NCI-H226 (cell line): ENCODE measurements around the gene CUX1.
"Not testable (repeated sequence)": the region's sequence is repeated elsewhere in the genome, so short reads cannot be mapped to it uniquely, and the experiment has no call there.

ENCODE experiments used
- DNase-seq: peaks from one replicate; pipeline ENCODE4 v3.0.0-alpha.2; 2015

The CUX1 gene

DNA sequence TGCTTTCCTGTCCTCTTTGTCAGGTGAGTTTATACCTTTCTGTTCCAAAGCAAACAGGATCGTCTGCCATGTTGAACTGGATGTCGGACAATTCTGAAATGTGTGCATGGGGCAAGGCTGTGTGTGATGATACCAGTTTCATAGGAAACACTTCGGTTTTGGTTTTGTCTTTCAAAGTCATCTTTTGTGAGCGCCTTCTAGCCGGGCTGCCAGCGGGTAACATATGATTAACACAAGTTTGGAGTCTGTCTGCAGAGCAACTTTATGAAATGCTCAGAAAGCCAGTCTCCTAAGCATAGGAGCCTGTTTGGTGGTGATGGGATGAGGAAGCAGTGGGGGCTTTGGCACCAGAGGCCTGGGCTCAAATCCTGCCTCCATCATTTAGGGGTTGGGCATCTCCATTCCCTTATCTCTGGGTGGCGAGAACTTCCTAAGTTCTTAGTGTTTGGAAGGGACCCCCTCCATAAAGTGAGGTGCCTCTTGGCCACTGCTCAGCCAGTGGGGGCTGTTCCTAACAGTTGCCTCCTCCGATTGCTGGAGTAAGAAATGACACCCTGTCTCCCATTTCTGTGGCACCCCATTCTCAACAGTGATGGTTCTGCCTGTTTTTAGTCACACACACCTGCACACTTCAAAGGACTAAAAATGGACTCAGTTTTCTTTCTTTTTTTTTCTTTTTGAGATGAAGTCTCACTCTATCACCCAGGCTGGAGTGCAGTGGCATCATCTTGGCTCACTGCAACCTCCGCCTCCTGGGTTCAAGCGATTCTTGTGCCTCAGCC, 36.8 kb downstream of the CUX1 start:
- no peak for DNase-seq

DNA sequence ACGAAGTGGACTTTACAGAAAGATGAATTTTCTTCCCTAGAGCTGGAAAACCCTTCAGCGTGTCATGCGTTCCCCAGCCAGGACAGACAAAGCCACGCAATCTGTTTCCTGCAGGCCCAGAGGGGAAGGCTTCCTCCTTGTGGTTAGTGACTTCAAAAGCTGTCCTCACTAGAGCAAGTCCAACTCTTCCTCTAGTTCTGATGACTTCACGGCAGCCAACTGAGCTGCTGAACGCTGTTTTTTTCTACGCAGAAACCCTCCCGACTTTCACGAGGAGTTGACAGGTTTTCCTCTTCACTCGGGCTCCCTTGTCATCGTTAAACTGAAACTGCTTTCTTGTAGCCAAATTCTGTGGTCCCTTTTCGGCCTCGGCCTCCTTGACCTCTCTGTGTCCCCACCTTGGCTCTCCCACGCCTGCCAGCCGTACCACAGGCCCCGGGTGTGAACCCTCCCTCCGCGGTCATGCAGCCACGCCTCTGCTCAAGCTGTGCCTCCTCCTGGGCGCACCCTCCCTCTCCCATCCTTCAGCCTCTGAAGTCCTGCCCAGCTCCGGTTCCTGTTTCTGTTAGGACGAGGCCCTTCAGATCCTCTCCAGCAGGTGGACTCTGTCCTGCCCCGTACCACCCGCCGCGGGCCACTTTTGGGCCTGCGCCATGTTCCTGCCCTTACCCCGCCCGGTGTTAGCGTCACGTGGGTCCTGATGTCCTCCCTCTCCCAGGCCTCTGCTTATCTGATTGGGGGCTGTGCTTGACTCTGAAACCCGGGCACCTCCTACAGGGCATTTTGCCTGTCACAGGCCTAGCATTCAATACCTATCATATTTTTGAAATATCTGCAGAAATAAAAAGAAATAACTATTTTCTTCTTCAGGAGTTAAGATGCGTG, 39.3 kb downstream of the CUX1 start:
- peak; percentile 98 for DNase-seq

DNA sequence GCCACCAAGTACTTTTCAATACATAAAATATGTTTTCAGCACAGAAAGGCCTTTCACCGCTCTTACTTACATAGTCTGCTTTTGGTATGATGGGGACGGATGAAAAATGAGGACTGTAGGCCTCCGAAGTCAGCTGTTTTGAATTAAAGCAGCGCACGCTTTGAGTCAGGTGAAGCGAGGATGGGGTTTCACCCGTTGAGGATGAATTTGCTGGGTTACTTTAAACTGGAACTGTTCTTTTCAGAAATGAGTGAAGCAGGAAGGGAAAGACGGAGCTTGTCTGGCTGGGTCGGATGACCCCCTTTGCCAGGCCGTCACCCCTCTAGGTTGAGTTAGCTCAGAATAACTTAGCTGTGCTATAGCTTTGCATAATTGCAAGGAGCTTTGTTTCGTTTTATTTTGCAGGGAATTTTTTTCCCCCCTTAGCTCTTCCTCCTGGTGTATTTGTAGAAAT, 40.0 kb downstream of the CUX1 start:
- no peak for DNase-seq

DNA sequence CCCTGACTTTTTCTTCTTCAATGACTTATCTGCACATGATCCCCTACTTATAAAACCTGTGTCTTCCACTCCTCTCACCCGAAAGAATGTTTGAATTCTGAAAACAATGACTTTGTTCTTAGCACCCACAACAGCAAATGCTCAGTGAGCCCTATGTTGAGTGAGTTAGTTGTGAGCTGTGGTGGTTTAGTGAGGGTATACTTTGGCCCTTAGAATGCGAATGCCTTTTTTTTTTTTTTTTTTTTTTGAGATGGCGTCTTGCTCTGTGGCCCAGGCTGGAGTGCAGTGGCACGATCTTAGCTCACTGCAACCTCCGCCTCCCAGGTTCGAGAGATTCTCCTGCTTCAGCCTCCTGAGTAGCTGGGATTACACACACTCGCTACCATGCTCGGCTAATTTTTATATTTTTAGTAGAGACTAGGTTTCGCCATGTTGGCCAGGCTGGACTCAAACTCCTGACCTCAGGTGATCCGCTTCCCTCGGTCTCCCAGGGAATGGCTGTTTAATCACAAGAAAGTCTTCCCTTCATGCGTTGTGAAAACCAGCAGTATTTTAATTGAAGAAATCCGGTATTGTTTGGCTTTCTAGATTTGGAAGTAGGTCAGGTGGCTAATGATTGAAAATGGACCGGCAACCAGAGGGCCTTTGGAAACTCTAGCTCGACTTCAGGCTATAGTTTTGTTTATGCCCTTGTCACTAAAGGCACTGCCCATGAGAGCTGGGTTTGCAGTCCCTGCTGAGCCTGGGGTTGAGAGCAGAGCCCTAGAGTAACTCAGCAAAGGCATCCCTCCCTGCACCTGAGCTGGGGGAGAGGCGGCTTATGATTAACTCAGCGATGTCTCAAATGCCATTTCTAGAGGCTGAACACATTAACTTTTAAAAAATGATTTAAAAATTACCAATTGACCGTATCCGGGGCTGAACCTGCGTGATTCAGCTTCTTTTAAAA, 41.3 kb downstream of the CUX1 start:
- no peak for DNase-seq

DNA sequence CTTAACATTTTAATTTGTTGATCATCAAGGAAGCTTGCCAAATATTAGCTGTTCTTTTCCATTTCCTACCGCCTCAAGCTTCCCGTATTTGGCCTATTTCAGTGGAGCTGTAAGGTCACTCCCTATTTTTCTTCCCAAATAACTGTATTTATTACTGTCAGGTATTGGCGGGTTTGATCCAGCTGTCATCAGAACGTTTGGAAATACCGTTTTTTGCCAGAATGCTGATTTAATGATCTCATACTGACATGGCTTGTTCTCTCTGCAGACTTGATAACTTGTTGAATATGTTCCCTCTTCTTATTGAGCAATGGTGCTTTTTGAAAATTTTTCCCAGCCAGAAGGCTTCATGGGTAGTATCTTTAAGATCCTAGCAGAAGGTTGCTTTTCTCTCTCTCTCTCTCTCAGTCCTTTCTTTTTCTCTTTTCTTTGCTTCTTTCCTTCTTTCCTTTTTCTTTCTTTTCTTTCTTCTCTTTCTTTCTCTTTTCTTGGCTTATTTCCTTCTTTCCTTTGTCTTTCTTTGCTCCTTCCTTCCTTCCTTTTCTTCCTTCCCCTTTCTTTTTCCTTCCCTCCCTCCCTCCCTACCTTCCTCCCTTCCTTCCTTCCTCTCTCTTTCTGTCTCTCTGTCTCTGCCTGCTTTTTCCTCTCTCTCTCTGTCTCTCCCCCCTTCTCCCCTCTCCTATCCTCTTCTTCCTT, 42.1 kb downstream of the CUX1 start:
- DNase-seq, result no peak

DNA sequence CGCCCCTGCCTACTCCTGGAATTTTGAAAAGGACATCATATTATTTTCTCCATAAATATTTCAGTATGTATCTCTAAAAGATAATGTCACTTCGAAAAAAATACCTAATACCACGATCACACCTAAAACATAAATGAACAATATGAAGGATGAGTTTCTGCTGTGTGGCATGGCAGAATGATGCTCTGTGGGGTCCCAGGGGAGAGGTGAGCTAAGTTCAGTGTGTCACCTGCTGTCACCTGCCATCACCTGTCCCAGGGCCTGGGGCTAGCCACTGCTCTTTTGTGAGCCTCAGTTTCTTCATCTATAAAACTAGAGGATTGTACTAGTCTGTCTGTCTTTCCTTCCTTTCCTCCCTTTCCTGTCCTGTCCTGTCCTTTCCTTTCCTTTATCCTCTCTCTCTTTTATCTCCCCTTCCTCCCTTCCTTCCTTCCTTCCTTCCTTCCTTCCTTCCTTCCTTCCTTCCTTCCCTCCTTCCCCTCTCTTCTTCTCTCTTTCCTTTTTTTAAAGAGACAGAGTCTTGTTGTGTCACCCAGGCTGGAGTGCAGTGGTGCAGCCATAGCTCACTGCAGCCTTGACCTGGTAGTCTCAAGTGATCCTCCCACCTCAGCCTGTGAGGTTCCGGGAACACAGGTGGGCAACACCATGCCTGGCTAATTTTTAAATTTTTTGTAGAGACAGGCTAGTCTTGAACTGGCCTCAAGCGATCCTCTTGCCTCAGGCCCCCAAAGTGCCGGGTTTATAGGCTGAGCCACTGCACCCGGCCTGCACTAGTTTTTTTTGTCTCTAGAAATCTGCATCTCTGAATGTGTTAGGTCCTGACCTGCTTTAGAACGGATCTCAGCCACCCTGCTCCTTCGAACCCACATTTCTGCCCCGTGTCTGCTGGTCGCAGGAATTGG, 43.1 kb downstream of the CUX1 start:
- DNase-seq, result no peak

DNA sequence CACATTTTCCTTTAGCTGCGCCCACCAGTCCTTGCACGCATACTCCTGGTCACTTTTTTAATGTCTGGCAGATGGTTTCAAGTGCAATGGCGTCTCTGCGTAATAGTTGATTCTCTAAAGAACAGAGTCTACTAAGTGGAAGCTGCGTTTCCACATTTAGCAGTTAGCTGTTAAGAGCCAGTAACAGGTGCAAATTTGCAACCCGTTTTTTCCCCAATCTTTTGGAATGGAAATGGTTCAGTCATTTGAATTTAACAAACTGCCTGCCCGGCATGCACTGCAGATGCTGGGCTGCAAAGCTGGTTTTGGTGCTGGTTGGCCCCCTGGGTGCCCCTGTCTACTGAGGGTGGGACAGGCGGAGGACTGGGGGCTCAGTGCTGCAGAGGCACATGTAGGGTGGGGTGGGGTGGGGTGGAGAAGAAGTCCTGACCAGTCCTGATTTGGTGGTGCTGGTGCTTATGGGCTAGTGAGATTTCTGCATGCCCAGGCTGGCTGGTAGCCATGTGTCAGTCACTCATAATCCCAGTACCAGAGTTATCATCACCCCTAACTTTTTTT, 43.9 kb downstream of the CUX1 start:
- no peak for DNase-seq

DNA sequence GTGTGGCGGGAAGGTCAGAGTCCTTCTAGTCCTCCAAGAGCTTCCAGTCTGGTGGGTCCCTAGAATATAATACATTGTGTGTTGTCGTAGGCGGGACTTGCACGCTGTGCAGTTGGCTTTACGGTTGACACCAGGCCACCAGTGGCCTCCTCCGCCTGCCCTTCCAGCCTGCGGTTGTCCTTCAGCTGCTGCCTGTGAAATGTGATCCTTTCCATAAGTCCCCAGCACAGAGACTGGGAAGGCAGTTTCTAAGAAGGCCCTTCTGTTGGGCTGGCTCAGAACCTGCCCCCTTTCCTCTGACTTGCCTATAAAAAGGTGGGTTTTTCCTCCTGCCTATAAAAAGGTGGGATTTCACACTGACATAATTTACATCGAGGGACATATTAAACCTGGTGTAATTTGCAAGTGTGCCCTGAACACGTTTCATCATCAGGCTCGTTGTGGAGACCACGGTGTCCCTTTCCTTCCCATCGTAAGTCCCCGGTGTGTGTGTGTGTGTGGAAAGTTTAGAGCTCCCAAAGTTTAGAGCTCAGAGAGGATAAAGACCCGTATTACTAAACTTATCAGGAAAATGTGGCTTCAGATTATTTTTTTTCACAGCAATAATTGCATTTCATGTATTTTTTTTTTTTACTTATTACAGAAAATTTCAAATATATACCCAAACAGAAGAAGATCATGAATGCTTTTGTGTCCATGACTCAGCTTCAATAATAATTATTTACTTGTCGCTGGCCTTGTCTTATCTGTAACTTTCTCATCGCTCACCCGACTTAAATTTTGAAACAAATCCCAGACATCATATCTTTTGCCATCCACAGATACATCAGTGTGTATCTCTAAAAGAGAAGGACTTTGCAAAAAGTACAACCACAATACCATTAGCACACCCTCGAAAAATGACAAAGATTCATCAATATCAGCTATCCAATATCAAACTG, 45.1 kb downstream of the CUX1 start:
- DNase-seq, result no peak

DNA sequence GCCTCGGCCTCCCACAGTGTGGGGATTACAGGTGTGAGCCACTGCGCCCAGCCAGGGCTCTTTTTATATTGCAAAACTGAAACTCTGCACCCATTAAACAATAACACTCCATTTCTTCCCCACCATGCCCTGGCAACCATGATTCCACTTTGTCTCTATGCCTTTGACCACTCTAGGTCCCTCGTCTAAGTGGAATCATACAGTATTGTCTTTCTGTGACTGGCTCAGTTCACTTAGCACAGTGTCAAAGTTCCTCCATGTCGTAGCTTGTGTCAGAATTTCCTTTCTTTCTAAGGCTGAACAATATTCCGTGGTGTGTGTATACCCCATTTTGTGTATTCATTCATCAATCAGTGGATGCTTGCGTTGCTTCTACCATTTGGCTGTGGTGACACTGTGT, 46.2 kb downstream of the CUX1 start:
- DNase-seq, result no peak

DNA sequence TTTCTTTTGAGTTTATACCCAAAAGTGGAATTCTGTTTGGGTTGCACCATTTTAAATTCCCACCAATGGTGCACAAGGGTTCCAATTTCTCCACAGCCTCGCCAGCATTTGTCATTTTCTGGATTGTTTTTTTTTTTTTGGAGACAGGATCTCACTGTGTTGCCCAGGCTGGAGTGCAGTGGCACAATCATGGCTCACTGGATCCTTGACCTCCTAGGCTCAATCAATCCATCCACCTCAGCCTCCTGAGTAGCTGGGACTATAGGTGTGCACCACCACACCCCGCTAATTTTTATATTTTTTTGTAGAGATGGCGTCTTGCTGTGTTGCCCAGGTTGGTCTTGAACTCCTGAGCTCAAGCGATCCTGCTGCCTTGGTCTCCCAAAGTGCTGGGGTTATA, 46.6 kb downstream of the CUX1 start:
- no peak for DNase-seq

DNA sequence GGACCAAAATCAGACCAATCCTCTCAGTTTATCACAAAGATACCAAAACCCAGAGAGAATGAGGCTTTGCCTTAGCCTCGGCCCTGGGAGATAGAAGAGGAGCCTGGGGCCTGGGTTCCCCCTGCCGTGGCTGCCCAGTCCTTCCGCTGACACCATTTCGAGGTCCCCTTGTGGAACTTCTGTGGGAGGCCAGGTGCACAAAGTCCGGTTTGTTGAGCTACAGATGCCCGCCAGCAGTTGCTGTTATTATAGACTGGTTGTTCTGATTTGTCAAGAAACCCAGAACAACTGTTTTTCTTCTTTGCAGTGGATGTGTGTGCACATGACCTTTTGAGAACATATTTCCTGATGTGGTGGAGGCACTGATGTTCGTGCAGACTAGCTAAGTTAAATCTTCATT, 47.6 kb downstream of the CUX1 start:
- no peak for DNase-seq

DNA sequence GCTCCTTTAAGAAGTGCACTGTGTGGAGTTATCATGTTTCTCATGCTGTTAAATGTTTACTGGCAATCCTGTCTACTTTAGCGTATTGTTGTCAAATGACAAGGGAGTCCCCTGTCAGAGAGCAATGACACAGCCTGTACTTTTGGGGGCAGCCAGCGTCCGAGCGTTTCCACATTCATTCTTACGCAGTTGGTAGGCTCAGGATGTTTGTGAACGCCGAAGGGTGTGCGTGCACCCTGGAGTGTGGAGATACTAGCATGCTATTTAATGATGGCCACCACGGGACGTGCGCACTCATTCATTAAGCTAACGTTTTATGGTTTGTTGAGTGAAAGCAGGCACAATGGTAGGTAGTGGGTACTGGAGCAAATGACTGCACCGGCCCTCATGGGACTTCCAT, 48.0 kb downstream of the CUX1 start:
- DNase-seq, result no peak

DNA sequence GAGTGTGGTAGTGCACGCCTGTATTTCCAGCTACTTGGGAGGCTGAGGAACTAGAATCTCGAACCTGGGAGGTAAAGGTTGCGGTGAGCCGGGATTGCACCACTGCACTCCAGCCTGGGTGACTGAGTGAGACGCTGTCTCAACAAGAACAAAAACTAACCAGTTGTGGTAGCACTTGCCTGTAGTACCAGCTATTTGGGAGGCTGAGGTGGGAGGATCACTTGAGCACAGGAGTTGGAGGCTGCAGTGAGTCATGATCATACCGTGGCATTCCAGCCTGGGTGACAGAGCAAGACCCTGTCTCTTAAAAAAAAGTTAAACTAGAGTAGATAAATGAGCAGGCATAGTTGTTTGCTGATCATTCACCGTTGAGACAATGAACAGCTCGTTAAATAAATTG, 48.9 kb downstream of the CUX1 start:
- no peak for DNase-seq

DNA sequence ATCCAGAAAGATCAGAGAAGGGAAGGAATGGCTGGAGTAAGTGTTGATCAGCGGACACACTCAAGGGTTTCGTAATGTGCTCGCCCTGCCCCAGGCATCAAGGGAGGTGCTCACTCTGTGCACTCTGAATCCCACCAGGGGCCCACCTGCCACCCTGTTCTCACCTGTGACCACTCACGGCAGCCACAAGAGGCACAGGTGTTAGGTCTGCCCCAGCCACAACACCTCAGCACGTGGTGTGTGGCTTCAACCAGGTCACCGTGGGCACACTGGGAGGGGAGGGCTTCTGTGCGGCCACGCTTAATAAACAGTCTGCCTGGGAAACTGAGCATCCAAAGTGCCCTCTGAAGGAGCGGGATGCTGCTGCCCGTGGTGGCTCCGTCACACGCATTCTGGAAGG, 49.8 kb downstream of the CUX1 start:
- DNase-seq, result no peak

DNA sequence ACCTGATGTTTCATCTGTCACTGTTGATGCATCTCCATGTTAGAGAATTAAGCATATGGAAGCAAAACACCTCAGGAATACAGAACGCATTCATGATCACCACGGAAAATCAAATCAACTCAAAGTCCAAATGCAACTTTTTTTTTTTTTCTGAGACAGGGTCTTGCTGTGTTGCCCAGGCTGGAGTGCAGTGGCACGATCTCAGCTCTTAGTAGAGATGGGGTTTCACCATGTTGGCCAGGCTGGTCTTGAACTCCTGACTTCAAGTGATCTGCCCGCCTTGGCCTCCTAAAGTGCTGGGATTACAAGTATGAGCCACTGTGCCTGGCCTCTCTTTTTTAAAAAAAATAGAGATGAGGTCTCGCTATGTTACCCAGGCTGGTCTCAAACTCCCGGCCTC, 50.3 kb downstream of the CUX1 start:
- DNase-seq, result not testable (repeated sequence)

DNA sequence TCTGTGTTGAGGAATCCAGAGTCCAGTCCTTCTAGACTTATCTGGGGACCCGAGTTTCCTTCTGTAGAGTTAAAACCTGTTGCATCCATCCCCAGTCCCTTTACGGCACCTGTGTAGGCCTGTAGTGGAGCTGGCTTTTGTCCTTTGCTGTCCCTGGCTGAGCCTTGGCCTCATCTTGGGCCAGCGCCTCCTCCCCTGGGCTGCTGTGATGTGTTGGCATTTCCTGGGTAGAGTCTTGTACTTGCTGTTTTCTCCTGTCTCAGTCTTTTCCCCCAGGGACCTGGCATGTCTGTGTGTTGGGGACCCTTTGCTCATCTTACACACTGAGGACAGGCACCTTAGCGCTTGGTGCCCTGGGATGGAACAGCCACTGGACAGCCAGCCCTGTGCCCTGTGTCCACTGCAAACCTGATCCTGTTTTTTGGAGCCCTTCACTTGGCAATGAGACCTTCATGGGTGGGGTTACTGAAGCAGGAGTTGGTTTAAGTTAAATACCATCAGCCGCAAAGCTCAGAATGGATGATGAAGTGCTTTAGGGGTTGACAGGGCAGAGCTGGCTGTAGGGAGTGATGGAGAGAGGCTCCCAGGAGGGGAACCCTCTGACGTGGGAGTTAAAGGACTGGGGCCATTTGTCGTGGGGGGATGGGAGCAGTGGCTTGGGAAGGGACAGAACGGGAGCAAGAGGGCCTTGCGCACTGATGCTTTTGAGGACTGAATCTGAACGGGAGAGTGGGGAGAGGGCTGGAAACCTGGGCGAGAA, 50.9 kb downstream of the CUX1 start:
- DNase-seq, result no peak

DNA sequence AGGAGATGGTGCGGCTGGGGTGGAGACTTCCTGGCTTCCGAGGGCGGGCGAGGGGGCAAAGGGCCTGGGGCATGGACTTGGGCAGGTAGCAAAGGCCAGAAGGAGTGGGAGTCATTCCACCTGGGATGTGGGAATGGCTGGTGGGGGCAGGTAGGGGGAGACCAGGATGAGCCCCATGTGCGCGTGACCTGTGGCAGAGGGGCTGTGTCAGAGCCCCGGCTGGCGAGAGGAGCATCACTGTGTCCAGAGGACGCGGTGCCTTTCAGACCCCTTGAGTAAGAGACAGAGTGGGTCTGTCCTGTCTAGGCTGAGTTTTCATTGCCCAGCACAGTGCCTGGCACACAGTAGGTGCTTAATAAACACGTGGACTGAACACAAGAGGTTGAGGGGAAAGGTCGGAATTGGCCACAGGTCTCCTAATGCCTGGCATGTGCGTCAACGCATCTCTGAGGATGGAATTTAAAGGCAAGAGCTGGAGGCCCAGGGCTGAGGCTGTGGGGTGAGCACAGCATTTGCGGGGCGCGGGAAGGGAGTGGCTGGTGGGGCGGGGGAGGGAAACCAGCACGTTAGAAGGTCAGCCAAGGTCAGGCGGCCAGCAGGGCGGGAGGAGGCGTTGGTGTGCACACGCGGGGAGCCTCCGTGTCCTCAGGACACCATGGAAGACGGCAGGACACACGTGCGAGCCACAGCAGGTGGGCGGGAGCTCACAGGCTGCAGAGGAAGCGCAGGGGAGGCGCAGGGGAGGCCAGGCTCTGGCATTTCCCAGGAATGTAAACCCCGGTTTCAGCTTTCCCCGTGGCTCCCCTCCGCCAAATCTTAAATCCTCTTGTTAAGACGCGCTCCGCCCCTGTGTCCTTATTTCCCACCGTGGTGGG, 51.8 kb downstream of the CUX1 start:
- no peak for DNase-seq

DNA sequence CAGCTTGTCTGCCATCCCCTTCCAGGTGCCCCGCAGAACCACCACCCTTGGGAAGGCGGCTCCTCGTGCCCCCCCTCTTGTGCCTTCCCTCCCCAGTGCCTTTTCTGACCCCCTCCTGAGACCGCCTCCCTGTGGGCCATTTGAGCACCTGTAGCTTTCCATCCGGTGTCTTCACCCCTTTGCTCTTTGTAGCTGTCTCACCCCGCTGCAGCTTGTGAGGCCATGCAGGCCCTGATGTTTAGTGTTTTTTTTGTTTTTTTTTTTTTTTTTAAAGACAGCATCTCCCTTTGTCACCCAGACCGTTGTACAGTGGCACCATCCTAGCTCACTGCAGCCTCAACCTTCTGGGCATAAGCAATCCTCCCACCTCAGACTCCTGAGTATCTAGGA, 52.5 kb downstream of the CUX1 start:
- DNase-seq, result no peak
